Tibial nerve (tissue), 4 donors: ENCODE results near the gene SPATS2L.

ENCODE experiments used
- EP300 ChIP-seq, 2 donors: sonication (generic); formaldehyde crosslinking; IDR thresholded peaks; one replicate each; pipeline ENCODE4 v1.6.1; 2017; ENCODE audit warnings: antibody characterized with exemption in 2 of 2, mild to moderate bottlenecking in 1 of 2
- POLR2A ChIP-seq, 2 donors: fragments of 450-650 bp; IDR thresholded peaks; one replicate each; pipeline ENCODE4 v1.6.1; 2017; ENCODE audit warnings: antibody characterized with exemption in 2 of 2, mild to moderate bottlenecking in 2 of 2, moderate library complexity in 2 of 2
- TF ChIP-seq, protein P1 (sequence below), 5 experiments: fragments of 200-600 bp in 3 of 5; fragments of 450-650 bp in 2 of 5; sonication (generic) in 3 of 5; IDR thresholded peaks; one replicate each; pipeline ENCODE4 v1.5.1; 2016 to 2019; ENCODE audit warnings: antibody characterized with exemption in 5 of 5, mild to moderate bottlenecking in 3 of 5, moderate library complexity in 2 of 5

DNA sequence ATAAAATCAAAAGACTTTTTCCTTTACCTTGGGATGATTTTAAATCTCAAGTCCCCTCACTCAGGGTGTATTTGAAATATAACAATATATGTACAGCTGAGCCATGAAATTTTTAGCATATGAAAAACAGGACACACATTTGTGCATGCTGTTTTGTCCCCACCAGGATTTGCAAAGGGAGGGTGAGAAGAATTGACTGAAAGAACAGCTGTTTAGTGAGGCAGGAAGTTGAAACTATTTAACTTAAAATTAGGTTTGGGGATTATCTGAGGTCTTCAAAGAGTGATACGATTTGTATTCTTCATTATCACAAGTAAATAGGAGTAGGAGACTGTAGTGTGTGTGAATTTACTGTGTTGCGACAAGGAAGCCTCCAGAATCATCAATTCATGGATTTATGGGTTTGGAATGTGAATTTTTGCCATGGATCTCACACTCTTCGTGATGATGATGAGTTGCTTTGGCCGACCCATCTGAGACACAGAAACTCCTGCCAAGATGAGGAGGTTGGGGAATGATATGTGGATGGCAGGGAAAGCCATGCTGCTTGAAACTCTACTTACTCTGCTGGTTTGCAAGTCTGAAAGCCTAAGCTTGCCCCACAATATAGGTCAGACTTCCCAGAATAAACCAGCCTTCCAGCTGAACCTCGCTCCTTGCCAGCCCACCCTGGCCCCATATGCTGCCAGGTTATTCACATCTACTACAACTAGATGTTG, 31.0 kb upstream of the SPATS2L start:
- TF ChIP-seq POLR2A (IDR thresholded peaks at IDR 0.05), result no peak
- TF ChIP-seq, protein P1, sequence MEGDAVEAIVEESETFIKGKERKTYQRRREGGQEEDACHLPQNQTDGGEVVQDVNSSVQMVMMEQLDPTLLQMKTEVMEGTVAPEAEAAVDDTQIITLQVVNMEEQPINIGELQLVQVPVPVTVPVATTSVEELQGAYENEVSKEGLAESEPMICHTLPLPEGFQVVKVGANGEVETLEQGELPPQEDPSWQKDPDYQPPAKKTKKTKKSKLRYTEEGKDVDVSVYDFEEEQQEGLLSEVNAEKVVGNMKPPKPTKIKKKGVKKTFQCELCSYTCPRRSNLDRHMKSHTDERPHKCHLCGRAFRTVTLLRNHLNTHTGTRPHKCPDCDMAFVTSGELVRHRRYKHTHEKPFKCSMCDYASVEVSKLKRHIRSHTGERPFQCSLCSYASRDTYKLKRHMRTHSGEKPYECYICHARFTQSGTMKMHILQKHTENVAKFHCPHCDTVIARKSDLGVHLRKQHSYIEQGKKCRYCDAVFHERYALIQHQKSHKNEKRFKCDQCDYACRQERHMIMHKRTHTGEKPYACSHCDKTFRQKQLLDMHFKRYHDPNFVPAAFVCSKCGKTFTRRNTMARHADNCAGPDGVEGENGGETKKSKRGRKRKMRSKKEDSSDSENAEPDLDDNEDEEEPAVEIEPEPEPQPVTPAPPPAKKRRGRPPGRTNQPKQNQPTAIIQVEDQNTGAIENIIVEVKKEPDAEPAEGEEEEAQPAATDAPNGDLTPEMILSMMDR (IDR thresholded peaks at IDR 0.05), result no peak
- no peak for TF ChIP-seq EP300 (IDR thresholded peaks at IDR 0.05)
